Stimulated activated effector memory CD8-positive, alpha-beta T cell treated with anti-CD3 and anti-CD28 coated beads, Interleukin-12 subunit alpha, Interleukin-12 subunit beta, amount 100 ng/mL, for 72 hours (primary cell): ENCODE data around the gene NRIP2.

Experiments used
- ATAC-seq: fragments of 150-1000 bp; cut with Tn5 transposase; 2 replicates; pipeline ENCODE4 v1.10.0; 2021
- DNase-seq, 2 donors: peaks; one replicate each; pipeline ENCODE4 v3.0.0; 2021 to 2022; ENCODE audit warnings: low spot score in 2 of 2
- H3K27ac Mint-ChIP-seq: one replicate; pipeline ENCODE4 v1.8.0; 2022; ENCODE audit warnings: mild to moderate bottlenecking, mixed read lengths
- H3K36me3 Mint-ChIP-seq: one replicate; pipeline ENCODE4 v1.8.0; 2022; ENCODE audit warnings: mild to moderate bottlenecking, mixed read lengths
- H3K4me1 Mint-ChIP-seq: one replicate; pipeline ENCODE4 v1.8.0; 2022; ENCODE audit warnings: mixed read lengths
- H3K4me3 Mint-ChIP-seq: one replicate; pipeline ENCODE4 v1.8.0; 2022; ENCODE audit warnings: mild to moderate bottlenecking, mixed read lengths
- H3K9me3 Mint-ChIP-seq: one replicate; pipeline ENCODE4 v1.8.0; 2022; ENCODE audit warnings: mixed read lengths

NRIP2 gene

DNA sequence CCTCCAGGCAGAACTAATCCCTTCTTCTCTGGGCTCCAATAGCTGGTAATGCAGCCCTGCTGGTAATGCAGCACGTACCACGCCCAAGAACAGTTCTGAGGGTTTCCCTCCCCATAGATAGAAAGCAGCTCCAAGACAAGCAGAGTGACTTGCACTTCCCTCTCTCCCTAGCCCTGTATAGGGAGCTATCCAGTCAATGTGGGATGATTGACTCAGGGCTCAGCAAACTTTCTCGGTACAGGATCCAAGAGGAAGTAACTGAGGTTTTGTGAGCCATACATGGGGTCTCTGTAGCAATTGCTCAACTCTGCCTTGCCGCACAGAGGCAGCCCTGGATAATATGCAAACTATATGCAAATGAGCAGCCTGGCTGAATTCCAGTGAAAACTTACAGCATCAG, 55.6 kb downstream of the NRIP2 start:
- Mint-ChIP-seq H3K4me3 (no peak overlapping the region), H3K9me3 (no peaks in the 10 kb centered on the region), H3K4me1 (peaks cover 9% of the 10 kb centered on the region), H3K36me3 (no peaks in the 10 kb centered on the region), H3K27ac (no peak overlapping the region)
- DNase-seq: no peak
- ATAC-seq: no peak

DNA sequence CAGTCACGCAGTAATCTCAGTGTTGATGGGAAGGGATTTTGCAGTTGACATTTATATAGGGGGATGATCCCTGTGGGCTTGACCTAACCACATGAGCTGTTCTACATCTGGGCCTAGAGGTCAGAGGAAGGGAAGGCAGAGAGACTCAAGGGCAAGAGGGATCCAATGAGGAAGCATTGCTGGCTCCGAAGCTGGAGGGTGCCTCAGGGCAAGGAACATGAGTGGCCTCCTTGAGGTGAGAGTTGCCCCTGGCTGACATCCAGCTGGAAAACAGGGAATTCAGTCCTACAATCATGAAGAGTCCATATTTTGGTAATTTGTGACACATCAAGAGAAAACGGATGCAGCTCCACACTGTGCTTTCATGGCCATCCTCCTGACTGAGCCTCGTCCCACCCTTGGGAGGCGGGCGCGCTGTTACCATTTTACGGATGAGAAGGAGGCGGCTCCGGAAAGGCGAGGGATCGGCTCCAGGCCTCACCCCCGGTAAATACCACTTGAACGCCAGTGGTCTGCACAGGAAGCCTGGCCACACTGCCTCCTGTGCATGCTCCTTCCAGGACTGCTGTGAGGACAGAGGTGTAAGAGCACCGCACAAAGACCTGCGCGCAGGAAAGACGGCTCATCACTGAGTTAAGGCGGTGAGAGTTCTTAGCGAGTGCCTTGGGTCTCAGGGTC, 58.6 kb downstream of the NRIP2 start:
- Mint-ChIP-seq H3K27ac (peak overlapping the region; percentile 23), H3K9me3 (no peaks in the 10 kb centered on the region), H3K36me3 (no peaks in the 10 kb centered on the region), H3K4me3 (no peak overlapping the region), H3K4me1 (no peaks in the 10 kb centered on the region)
- DNase-seq (no peak), ATAC-seq (no peak)

DNA sequence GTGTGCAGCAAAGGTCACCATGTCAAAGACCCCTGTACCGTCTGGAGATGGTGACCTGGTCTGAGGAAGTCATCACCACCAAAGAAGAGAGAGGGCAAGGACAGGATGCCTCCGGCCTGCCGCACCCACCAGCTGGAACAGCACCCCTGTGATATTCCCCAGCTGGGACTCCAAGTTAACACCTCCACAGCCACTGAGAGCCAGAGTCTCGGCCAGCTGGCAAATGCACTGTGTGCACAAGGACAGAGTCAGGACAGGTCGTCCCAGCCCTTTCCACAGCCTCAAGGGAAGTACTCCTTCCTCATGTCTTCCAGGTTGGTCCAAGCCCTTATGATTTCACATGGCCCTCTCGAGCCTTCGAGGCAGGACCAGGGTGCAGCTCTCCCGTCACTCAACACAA, 59.4 kb downstream of the NRIP2 start:
- Mint-ChIP-seq H3K4me1 (no peaks in the 10 kb centered on the region), H3K4me3 (no peak overlapping the region), H3K36me3 (no peaks in the 10 kb centered on the region), H3K9me3 (peaks cover 2% of the 10 kb centered on the region), H3K27ac (peak overlapping the region; percentile 23)
- ATAC-seq (no peak), DNase-seq (no peak)
